Measurements from ENCODE around the gene ENPP6.
"Not testable (repeated sequence)": the region's sequence is repeated elsewhere in the genome, so short reads cannot be mapped to it uniquely, and the experiment has no call there.

Gene ENPP6

GRCh38 chr4:184234155-184234554, 16.5 kb upstream of the ENPP6 start:
- DNase-seq = no peak

GRCh38 chr4:184232975-184233374, 15.3 kb upstream of the ENPP6 start:
- no peak for DNase-seq

GRCh38 chr4:184232202-184232601, 14.5 kb upstream of the ENPP6 start:
- DNase-seq = no peak

DNA sequence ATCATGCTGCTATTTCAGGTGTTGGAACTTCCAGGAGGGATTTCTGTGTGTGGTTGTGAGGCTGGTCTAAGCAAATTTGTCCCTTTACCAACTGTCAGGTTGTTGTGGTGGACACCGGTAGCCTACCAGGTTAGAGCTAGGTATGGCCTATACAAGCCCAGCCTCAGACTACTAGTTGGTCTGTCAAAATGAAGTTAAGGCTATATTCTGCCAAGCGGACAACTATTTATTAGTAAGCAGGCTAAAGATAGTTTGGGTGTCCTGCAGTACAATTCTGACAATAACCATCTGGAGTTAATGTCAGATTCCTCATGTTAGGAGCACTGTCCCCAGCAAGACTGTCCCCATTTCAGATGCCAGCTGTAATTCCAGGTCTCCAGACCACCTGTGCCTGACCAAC, 13.9 kb upstream of the ENPP6 start:
- DNase-seq = no peak

DNA sequence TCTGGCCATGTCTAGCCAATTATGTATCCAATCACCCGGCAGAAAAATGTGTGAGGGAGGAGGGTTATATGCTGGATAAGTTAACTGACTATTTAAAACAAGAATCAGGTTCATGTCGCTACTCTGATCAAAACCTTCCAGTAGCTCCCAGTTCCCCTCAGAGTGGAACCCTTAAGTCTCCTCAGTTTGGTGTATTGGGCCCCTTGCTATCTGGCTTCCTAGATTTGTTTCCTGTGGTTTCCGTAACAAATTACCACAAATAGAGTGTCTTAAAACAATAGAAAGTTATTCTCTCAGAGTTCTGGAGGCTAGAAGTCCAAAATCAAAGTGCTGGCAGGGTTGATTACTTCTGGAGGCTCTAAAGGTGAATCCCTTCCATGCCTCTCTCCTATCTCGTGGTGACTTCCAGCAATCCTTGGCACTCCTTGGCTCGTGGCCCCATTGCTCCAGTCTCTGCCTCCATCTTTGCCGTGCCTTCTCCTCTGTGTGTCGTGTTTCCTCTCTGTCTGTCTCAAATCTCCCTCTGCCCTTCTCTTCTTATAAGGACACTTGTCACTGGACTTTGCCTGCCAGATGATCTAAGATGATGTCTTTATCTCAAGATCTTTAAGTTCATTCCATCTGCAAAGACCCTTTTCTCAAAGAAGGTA, 10.5 kb upstream of the ENPP6 start:
- no peak for DNase-seq

DNA sequence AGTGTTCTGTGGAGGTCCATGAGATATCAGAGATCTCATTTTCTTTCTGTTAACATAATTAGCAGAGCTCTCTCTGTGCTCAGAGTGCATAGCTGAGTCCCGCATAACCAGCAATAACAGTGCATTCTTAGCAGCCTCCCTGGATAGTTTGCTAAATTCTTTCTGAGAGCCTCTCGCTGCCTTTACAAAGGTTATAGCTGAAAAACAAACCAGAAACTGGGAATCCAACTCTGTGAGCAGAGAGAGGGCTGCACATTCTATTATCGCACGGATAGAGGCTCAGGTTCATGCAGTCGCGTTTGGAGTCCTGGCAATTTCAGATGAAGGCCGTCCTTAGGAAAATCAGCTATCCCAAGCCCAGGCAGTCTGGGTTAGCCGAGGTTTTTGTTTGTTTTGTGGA, 1.2 kb downstream of the ENPP6 start:
- no peak for DNase-seq

- DNase-seq = no peak
These were observed 1.9 kb downstream of the ENPP6 start for GRCh38 chr4:184215709-184216328.

DNA sequence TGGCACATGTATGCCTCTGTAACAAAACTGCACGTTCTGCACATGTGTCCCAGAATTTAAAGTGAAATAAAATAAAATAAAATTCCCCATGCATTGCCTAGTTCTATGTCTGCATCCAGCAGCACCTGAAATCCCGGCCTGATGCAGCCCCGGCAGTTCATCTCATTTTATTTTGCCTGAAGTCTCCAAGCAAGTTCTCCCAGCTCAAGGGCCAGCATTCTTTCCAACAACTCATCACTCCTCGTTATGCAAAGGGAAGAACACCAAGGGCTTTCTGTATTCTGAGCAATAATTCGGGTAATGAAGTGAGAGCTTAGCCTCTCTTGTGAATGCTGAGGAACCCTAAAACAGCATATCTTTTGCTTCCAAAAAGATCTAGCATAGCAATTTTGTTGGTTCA, 2.7 kb downstream of the ENPP6 start:
- DNase-seq = no peak

DNA sequence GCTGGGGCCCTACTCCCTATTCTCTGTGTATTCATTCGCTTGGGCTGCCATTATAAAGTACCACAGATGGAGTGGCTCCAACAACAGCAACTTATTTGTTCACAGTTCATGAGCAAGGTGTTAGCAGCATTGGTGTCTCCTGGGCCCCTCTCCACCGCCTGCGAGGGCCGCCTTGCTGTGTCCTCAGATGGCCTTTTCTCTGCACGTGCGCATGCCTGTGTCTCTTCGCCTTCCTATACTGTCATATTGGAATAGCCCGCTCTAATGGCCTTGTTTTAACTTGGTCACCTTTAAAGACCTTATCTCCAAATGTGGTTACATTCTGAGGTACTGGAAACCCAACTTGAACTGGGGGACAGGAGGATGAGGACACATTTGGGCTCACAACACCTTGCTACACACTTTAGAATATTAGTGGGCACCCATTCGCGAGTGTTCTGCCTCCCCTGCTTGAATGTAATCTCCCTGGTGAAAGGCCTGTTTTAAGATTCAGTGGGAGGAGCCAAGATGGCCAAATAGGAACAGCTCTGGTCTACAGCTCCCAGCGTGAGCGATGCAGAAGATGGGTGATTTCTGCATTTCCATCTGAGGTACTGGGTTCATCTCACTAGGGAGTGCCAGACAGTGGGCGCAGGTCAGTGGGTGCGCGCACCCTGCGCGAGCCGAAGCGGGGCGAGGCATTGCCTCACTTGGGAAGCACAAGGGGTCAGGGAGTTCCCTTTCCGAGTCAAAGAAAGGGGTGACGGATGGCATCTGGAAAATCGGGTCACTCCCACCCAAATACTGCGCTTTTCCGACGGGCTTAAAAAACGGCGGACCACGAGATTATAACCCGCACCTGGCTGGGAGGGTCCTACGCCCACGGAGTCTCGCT, 9.7 kb downstream of the ENPP6 start:
- DNase-seq = not testable (repeated sequence)

DNA sequence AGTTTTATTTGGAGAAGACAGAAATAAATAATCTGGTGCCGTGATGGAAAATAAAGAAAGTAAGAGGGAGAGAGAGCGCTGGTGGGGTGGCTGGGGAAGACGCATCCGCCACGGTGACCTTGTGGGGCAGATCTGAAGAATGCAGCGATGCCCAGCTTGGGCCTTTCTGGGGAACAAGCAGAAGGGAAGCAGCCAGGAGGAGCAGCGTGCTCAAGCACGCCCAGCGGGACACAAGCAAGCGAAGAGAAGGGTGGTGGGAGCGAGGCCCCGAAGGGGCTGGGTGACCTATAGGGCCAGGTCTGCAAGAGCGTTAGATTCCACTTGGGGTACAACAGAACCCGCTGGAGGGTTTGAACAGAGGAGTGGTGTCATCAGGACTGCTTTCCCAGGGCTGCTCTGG, 12.4 kb downstream of the ENPP6 start:
- no peak for DNase-seq

GRCh38 chr4:184203300-184203699, 14.4 kb downstream of the ENPP6 start:
- DNase-seq = no peak

DNA sequence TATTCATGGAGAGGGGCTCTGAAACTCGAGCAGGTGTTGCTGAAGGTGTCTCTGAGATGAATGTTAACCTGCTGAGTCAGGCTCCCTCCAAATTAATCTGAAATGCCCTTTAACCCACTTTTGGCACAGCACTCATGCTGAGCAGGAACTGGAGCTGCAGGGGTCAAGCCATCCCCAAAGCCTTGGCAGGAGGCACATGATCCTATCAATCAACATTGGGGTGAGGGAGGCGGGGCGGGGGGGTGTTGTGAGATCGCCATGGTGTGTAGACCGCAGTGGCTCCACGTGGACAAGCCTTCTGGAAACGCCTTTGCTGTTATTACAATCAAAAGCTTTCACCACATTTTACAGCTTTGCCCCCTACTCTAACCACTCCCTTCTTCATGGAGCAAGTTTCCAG, 16.5 kb downstream of the ENPP6 start:
- no peak for DNase-seq

DNA sequence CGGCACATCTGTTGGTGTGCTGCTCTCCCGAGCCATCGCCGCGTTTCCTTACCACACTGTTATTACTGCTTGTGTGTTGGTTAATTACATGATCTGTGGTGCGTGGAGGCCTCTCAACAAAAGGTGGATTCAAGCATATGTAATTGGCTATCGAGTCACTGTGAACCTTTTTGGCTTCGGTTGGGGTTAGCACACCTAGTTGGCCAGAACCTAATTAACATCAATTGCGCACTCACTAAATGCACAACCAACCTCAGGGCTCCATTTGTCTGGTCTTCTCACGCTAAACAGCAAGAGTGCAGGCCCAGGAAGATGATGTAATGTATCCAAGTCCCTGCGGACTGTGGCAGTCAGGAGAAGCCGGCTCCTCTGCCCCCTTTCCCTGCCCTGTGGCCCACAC, 17.4 kb downstream of the ENPP6 start:
- no peak for DNase-seq

DNA sequence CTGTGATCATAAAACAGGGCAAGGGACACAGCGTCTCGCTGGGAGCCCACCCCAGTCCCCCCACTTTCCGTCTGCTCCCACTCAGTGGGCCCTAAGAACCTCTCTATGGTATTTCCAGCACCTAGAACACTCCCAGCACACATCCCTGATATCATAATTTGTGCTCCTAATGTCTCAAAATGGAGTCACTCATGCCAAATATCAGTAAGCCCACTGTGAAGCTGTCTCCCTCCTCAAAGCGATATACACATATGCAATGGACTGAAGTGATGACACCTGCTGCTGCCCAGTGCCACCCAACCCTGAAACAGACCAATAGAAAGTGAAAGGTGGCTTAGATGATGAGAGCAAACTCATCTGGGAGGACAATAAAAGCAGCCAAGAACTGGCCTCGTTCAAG, 17.9 kb downstream of the ENPP6 start:
- no peak for DNase-seq

- no peak for DNase-seq
These were observed 19.5 kb downstream of the ENPP6 start for GRCh38 chr4:184198190-184198589.

GRCh38 chr4:184197536-184198082, 20.1 kb downstream of the ENPP6 start:
- DNase-seq = no peak

GRCh38 chr4:184196730-184197385, 20.8 kb downstream of the ENPP6 start:
- no peak for DNase-seq

DNA sequence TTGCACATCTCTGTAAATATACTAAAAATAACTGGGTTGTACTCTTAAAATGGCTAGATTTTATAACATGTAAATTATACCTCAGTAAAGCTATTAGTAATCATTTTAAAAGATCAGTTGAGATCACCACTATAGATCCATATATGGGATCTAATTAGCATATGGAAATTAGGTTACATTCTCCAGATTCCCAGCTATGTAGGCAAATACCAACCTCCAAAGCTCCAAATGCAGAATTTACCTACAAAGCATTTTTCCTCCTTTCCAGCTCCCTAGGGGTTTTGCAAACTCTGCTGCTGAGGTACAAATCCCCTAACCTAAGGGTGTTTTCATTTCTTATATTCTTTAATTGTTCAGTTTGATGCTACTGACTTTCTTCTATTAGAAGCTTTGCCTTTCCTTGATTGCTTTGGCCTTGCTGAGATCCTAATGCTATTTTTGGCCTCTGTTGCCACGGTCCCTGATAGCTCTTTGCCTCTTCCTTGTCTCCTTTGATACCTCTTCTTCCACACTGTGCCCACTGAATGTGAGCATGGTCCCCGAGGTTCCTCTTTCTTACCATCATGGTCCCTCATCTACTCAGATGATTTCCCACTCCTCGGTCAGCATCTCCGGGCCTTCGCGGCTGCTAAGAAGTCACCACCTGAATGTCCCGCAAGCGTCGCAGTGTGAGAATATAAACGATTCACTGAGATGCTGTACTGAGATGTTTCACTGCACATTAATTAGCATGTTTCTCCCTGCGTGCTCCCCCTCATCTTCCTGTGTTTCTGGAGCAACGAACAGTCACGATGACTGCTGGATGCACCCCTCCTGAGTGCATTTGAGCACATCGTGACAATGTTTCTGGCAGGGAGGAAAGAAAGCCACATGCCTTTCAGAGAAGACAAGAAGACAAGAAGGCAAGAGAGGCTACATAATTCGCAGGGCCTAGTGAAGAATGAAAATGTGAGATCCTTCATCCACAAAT, 23.8 kb downstream of the ENPP6 start:
- no peak for DNase-seq

DNA sequence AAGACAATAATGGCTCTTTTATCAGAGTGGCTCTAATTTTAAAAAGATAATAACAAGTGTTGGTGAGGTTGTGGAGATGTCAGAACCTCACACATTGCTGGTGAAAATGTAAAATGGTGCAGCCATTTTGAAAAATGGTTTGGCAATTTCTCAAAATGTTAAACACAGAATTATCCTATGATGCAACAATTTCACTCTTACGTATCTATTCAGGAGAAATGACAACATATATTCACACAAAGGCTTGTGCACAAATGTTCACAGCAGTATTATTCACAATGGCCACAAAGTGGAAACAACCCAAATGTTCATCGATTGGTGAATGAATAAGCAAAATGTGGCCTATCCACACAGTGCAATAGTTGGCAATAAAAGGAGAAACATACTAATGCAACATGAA, 24.7 kb downstream of the ENPP6 start:
- no peak for DNase-seq

DNA sequence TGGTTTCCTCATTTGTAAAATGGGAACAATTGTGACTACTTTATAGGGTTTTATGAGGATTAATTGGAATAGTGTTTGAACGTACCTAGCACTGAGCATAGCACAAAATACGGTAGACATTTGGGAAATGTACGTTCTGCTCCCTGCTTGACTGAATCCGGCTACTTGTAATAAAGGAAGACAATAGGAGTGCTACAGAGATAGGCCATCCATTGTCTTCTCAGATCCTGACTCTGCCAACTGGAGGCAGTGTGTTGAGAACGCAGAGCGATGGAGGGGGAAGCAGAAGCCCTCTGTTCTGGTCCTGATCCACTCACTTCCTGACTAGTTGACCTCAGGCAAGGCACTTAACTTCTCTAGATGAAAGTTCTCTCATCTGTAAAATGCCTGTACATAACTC, 26.4 kb downstream of the ENPP6 start:
- no peak for DNase-seq

DNA sequence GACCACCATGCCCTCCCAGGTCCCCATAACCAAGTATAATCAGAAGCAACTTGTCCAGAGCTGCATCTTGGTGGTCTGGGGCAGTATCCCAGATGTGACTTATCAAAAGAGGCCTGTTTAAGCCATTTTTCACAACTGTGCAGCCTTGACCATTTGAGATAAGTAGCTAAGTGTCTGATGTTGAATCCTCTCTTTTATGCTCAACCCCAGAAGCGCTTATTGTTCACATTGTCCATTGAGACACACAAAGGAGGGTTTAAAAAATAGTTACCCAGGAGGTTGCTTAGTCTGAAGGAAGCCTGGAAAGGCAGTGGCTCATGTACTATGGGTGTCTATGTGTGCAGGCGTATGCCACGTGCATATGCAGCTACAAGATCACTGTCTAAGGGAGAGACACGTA, 27.0 kb downstream of the ENPP6 start:
- no peak for DNase-seq

GRCh38 chr4:184189966-184190365, 27.7 kb downstream of the ENPP6 start:
- no peak for DNase-seq

Data from SHP77 (cell line).